ENCODE data around the gene FRMD4A.

FRMD4A gene

DNA sequence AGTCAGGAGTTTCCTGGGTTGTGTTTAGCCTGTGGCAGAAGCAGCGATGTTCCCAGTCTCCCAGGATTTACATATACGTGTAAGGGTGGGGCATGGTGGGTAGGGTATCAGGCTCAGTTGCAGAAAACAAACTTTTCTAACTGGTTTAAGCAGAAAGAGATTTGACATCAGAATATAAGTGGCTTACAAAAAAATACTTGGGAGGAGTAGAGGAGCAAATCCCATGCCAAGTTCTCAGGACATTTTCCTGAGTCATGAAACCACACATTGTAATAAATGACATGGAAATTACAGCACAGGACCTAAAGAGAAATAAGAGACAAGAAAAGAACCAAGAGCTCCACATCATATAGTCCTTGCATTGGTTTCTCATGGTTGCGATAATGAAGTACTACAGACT, 26.2 kb upstream of the FRMD4A start:
- Histone ChIP-seq H3K4me3 (replicated peaks; ENCODE audit: insufficient read depth, low read length) (no peak overlapping the region), H3K27me3 (ENCODE audit: insufficient read depth, poor library complexity, severe bottlenecking) (no peaks in the 10 kb centered on the region), H3K27ac (replicated peaks) (no peak overlapping the region)
- no peak for DNase-seq (ENCODE audit: low read depth in 1 of 2, low spot score in 1 of 2)
- TF ChIP-seq POLR2AphosphoS5 (IDR thresholded peaks at IDR 0.05; ENCODE audit: low read depth) (no peak), SPI1 (IDR thresholded peaks at IDR 0.05; ENCODE audit: borderline replicate concordance, low read depth) (no peak), GABPA (IDR thresholded peaks at IDR 0.05; ENCODE audit: low read depth) (no peak)
- TF ChIP-seq, protein P1, sequence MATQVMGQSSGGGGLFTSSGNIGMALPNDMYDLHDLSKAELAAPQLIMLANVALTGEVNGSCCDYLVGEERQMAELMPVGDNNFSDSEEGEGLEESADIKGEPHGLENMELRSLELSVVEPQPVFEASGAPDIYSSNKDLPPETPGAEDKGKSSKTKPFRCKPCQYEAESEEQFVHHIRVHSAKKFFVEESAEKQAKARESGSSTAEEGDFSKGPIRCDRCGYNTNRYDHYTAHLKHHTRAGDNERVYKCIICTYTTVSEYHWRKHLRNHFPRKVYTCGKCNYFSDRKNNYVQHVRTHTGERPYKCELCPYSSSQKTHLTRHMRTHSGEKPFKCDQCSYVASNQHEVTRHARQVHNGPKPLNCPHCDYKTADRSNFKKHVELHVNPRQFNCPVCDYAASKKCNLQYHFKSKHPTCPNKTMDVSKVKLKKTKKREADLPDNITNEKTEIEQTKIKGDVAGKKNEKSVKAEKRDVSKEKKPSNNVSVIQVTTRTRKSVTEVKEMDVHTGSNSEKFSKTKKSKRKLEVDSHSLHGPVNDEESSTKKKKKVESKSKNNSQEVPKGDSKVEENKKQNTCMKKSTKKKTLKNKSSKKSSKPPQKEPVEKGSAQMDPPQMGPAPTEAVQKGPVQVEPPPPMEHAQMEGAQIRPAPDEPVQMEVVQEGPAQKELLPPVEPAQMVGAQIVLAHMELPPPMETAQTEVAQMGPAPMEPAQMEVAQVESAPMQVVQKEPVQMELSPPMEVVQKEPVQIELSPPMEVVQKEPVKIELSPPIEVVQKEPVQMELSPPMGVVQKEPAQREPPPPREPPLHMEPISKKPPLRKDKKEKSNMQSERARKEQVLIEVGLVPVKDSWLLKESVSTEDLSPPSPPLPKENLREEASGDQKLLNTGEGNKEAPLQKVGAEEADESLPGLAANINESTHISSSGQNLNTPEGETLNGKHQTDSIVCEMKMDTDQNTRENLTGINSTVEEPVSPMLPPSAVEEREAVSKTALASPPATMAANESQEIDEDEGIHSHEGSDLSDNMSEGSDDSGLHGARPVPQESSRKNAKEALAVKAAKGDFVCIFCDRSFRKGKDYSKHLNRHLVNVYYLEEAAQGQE (IDR thresholded peaks at IDR 0.05; ENCODE audit: insufficient replicate concordance, low read depth): no peak
- TF ChIP-seq, protein P2, sequence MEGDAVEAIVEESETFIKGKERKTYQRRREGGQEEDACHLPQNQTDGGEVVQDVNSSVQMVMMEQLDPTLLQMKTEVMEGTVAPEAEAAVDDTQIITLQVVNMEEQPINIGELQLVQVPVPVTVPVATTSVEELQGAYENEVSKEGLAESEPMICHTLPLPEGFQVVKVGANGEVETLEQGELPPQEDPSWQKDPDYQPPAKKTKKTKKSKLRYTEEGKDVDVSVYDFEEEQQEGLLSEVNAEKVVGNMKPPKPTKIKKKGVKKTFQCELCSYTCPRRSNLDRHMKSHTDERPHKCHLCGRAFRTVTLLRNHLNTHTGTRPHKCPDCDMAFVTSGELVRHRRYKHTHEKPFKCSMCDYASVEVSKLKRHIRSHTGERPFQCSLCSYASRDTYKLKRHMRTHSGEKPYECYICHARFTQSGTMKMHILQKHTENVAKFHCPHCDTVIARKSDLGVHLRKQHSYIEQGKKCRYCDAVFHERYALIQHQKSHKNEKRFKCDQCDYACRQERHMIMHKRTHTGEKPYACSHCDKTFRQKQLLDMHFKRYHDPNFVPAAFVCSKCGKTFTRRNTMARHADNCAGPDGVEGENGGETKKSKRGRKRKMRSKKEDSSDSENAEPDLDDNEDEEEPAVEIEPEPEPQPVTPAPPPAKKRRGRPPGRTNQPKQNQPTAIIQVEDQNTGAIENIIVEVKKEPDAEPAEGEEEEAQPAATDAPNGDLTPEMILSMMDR (IDR thresholded peaks at IDR 0.05; ENCODE audit: insufficient read depth, low read length): no peak

DNA sequence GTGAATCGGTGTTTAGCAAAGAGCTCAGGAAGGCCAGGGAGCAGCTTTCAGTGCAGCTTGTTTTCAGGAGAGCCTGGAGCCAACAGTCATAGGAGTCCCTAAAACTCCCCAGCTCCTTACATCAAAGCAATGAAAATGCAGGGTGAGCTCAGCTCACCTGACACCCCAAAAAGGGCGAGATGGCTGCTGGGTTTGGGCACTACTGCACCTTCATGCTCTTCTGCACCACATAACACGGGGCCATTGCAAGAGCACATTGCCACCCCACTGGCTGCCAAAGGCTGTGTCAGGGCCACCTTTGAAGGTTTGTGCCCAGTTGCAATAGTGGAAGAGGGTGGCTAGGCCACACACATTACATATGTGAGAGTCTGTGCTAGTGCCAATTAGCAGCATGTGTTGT, 25.0 kb upstream of the FRMD4A start:
- Histone ChIP-seq H3K27ac (replicated peaks) (no peak overlapping the region), H3K27me3 (ENCODE audit: insufficient read depth, poor library complexity, severe bottlenecking) (no peaks in the 10 kb centered on the region), H3K4me3 (replicated peaks; ENCODE audit: insufficient read depth, low read length) (no peak overlapping the region)
- no peak for DNase-seq (ENCODE audit: low read depth in 1 of 2, low spot score in 1 of 2)
- TF ChIP-seq, protein P2 (IDR thresholded peaks at IDR 0.05; ENCODE audit: insufficient read depth, low read length): no peak
- TF ChIP-seq SPI1 (IDR thresholded peaks at IDR 0.05; ENCODE audit: borderline replicate concordance, low read depth): no peak
- TF ChIP-seq, protein P1 (IDR thresholded peaks at IDR 0.05; ENCODE audit: insufficient replicate concordance, low read depth): no peak
- no peak for TF ChIP-seq GABPA (IDR thresholded peaks at IDR 0.05; ENCODE audit: low read depth)
- no peak for TF ChIP-seq POLR2AphosphoS5 (IDR thresholded peaks at IDR 0.05; ENCODE audit: low read depth)

DNA sequence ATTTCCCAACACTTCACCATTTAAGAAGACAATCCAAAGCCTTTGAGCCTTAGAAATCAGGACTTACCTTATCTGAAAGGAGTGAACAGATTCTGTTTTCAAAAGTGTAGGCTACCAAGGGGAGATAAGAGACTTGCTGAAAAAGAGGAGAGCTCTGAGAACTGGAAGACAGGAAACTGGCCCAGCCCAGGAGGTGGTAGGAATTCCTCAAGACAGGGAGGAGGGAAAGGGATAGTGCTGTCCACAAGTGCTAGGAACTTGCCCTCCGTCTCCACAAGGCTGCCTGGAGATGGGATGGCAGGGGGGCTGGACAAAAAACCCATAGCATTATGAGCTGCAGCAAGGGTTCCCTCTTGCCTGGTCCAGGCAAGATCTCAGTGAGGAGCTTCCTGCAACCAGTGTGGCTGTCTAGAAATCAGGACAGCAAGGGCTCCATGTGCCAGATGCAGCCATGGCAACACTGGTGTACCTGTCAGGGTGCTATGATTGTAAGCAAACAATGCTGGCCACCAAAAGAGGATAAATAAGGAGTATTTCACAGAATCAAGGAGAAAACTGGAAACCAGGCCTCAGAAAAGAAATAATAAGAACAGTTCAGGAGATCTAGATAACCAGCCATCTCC, 22.7 kb upstream of the FRMD4A start:
- DNase-seq (ENCODE audit: low read depth in 1 of 2, low spot score in 1 of 2): no peak
- no peak overlapping the region for H3K27ac ChIP-seq (replicated peaks)
- no peaks in the 10 kb centered on the region for H3K27me3 ChIP-seq (ENCODE audit: insufficient read depth, poor library complexity, severe bottlenecking)
- no peak overlapping the region for H3K4me3 ChIP-seq (replicated peaks; ENCODE audit: insufficient read depth, low read length)
- TF ChIP-seq, protein P2 (IDR thresholded peaks at IDR 0.05; ENCODE audit: insufficient read depth, low read length): no peak

DNA sequence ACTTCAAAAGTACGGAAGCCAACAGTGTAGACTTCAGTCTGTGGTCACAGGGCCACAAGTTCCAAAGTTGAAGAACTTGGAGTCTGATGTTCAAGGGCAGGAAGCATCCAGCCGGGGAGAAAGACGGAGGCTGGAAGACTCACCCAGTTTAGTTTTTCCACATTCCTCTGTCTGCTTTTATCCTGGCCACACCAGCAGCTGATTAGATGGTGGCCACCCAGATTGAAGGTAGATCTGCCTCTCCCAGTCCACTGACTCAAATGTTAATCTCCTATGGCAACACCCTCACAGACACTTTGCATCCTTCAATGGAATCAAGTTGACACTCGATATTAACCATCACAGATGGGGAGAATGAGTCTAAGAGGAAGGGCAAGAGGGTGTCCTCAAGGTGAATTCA, 19.3 kb upstream of the FRMD4A start:
- Histone ChIP-seq H3K27ac (replicated peaks) (no peak overlapping the region), H3K27me3 (ENCODE audit: insufficient read depth, poor library complexity, severe bottlenecking) (no peaks in the 10 kb centered on the region), H3K4me3 (replicated peaks; ENCODE audit: insufficient read depth, low read length) (no peak overlapping the region)
- DNase-seq (ENCODE audit: low read depth in 1 of 2, low spot score in 1 of 2): no peak
- TF ChIP-seq SPI1 (IDR thresholded peaks at IDR 0.05; ENCODE audit: borderline replicate concordance, low read depth) (no peak), GABPA (IDR thresholded peaks at IDR 0.05; ENCODE audit: low read depth) (no peak), POLR2AphosphoS5 (IDR thresholded peaks at IDR 0.05; ENCODE audit: low read depth) (no peak)
- TF ChIP-seq, protein P2 (IDR thresholded peaks at IDR 0.05; ENCODE audit: insufficient read depth, low read length): no peak
- TF ChIP-seq, protein P1 (IDR thresholded peaks at IDR 0.05; ENCODE audit: insufficient replicate concordance, low read depth): no peak

All from HL-60 (cell line).